Neural cell (in vitro differentiated cells): ENCODE data around the gene HOXD1. TPM values are rescaled to one million over a fixed set of nuclear protein-coding genes. Genes with fewer than 3 reads are reported as not detected.

Experiments used
- H2AFZ ChIP-seq: fragments of 200-600, 300-800 bp; sonication (generic), shearing (Covaris generic); 2 replicates; pipeline ENCODE4 v1.6.0; 2014; ENCODE audit warnings: low read depth, mild to moderate bottlenecking, antibody characterized with exemption, low read length, moderate library complexity
- H3F3A ChIP-seq: fragments of 200-600 bp; shearing (Covaris generic); 2 replicates; pipeline ENCODE4 v1.6.1; 2016; ENCODE audit warnings: mild to moderate bottlenecking, moderate library complexity, mixed read lengths, antibody characterized with exemption, low read length; ENCODE audit not compliant: insufficient read depth, poor library complexity, severe bottlenecking
- H3K27ac ChIP-seq: fragments of 200-600, 300-800 bp; sonication (generic), shearing (Covaris generic); 2 replicates; pipeline ENCODE4 v1.5.1; 2014; ENCODE audit warnings: mild to moderate bottlenecking, low read length, moderate library complexity
- H3K27me3 ChIP-seq: fragments of 300-800, 200-600 bp; sonication (generic), shearing (Covaris generic); 2 replicates; pipeline ENCODE4 v1.6.0; 2014; ENCODE audit warnings: mild to moderate bottlenecking, low read depth, low read length, moderate library complexity; ENCODE audit not compliant: insufficient read depth
- H3K36me3 ChIP-seq: fragments of 300-800, 200-600 bp; sonication (generic), shearing (Covaris generic); 2 replicates; pipeline ENCODE4 v1.5.1; 2014; ENCODE audit warnings: mild to moderate bottlenecking, antibody characterized with exemption, low read length, moderate library complexity; ENCODE audit not compliant: insufficient read depth
- H3K4me2 ChIP-seq: fragments of 300-800, 200-600 bp; sonication (generic), shearing (Covaris generic); 2 replicates; pipeline ENCODE4 v1.6.0; 2014; ENCODE audit warnings: mild to moderate bottlenecking, low read length
- H3K4me3 ChIP-seq: fragments of 300-800, 200-600 bp; sonication (generic), shearing (Covaris generic); 2 replicates; pipeline ENCODE4 v1.5.1; 2014; ENCODE audit warnings: mild to moderate bottlenecking, low read length, moderate library complexity
- H3K79me2 ChIP-seq: fragments of 200-600 bp; shearing (Covaris generic); replicated peaks from 2 replicates; pipeline ENCODE4 v1.6.0; 2014; ENCODE audit warnings: mild to moderate bottlenecking, low read length, moderate library complexity; ENCODE audit not compliant: insufficient read depth
- H3K9ac ChIP-seq: fragments of 300-800, 200-600 bp; sonication (generic), shearing (Covaris generic); 2 replicates; pipeline ENCODE4 v1.6.1; 2016; ENCODE audit warnings: mild to moderate bottlenecking, low read length, mixed read lengths
- H3K9me2 ChIP-seq: fragments of 200-600 bp; shearing (Covaris generic); 2 replicates; pipeline ENCODE4 v1.6.1; 2016; ENCODE audit warnings: mild to moderate bottlenecking, low read length, mixed read lengths; ENCODE audit not compliant: insufficient read depth
- H3K9me3 ChIP-seq: fragments of 200-600, 300-800 bp; sonication (generic), shearing (Covaris generic); 2 replicates; pipeline ENCODE4 v1.6.1; 2016; ENCODE audit warnings: mild to moderate bottlenecking, mixed run types, low read length, moderate library complexity, mixed read lengths
- H4K20me1 ChIP-seq: fragments of 200-600 bp; shearing (Covaris generic); 2 replicates; pipeline ENCODE4 v1.6.1; 2016; ENCODE audit warnings: mild to moderate bottlenecking, mixed run types; ENCODE audit not compliant: insufficient read depth
- CTCF ChIP-seq: fragments of 450-650 bp; IDR thresholded peaks from 2 replicates; pipeline ENCODE4 v1.5.1; 2014; ENCODE audit warnings: antibody characterized with exemption, mild to moderate bottlenecking, moderate library complexity; ENCODE audit not compliant: poor library complexity, severe bottlenecking
- EP300 ChIP-seq: fragments of 450-650 bp; conservative IDR thresholded peaks from 2 replicates; pipeline ENCODE4 v1.6.1; 2014; ENCODE audit warnings: antibody characterized with exemption, mild to moderate bottlenecking, moderate library complexity; ENCODE audit not compliant: poor library complexity, severe bottlenecking
- EZH2 ChIP-seq: fragments of 200-600, 300-800 bp; shearing (Covaris generic), sonication (generic); IDR thresholded peaks from 2 replicates; pipeline ENCODE4 v1.6.1; 2014; ENCODE audit warnings: antibody characterized with exemption, low read length, borderline replicate concordance, mild to moderate bottlenecking; ENCODE audit not compliant: insufficient read depth, poor library complexity, severe bottlenecking
- MXI1 ChIP-seq: fragments of 450-650 bp; conservative IDR thresholded peaks from 2 replicates; pipeline ENCODE4 v1.6.1; 2014; ENCODE audit warnings: antibody characterized with exemption, mild to moderate bottlenecking; ENCODE audit not compliant: poor library complexity, severe bottlenecking
- POLR2AphosphoS5 ChIP-seq: IDR thresholded peaks from 2 replicates; pipeline ENCODE4 v1.6.1; 2012
- RAD21 ChIP-seq: fragments of 450-650 bp; conservative IDR thresholded peaks from 2 replicates; pipeline ENCODE4 v1.6.1; 2014; ENCODE audit warnings: antibody characterized with exemption, mild to moderate bottlenecking, moderate library complexity
- REST ChIP-seq: IDR thresholded peaks from 2 replicates; pipeline ENCODE4 v1.6.1; 2012; ENCODE audit warnings: borderline replicate concordance
- SMC3 ChIP-seq: fragments of 450-650 bp; conservative IDR thresholded peaks from 2 replicates; pipeline ENCODE4 v1.6.1; 2014; ENCODE audit warnings: antibody characterized with exemption, mild to moderate bottlenecking, moderate library complexity; ENCODE audit not compliant: poor library complexity
- TAF1 ChIP-seq: IDR thresholded peaks from 2 replicates; pipeline ENCODE4 v1.6.1; 2012; ENCODE audit warnings: low read depth
- polyA plus RNA-seq: library from polyadenylated mRNA; depleted of rRNA; stranded (reverse); fragments of >200 nt; gene quantifications from 2 replicates; pipeline ENCODE4 v1.2.3, GENCODE V29; 2014

Gene HOXD1
- polyA plus RNA-seq, 1 donor from 2014 or later, result not detected

GRCh38 chr2:176200971-176201370 is 12.5 kb downstream of the HOXD1 start:
- TF ChIP-seq POLR2AphosphoS5 (no peak), MXI1 (no peak)
- Histone ChIP-seq H3K9me2 (no peaks in the 10 kb centered on the region), H3K9ac (no peak overlapping the region), H3K27ac (no peak overlapping the region), H3K27me3 (peaks cover 16% of the 10 kb centered on the region), H3K79me2 (no peaks in the 10 kb centered on the region), H3K36me3 (no peaks in the 10 kb centered on the region), H2AFZ (no peak overlapping the region), H3K4me3 (no peak overlapping the region), H3K4me2 (no peak overlapping the region), H4K20me1 (no peaks in the 10 kb centered on the region), H3F3A (no peaks in the 10 kb centered on the region), H3K9me3 (no peaks in the 10 kb centered on the region)

GRCh38 chr2:176202491-176202890 is 14.0 kb downstream of the HOXD1 start:
- Histone ChIP-seq H3K27me3 (peaks cover 4% of the 10 kb centered on the region), H4K20me1 (no peaks in the 10 kb centered on the region), H3K9me3 (no peaks in the 10 kb centered on the region), H3K9me2 (no peaks in the 10 kb centered on the region), H2AFZ (no peak overlapping the region), H3F3A (no peaks in the 10 kb centered on the region), H3K4me3 (no peak overlapping the region), H3K9ac (no peak overlapping the region), H3K79me2 (no peaks in the 10 kb centered on the region), H3K27ac (no peak overlapping the region), H3K36me3 (no peaks in the 10 kb centered on the region), H3K4me2 (no peak overlapping the region)
- TF ChIP-seq RAD21, result no peak
- TF ChIP-seq MXI1, result no peak
- TF ChIP-seq SMC3, result no peak
- TF ChIP-seq CTCF, result no peak
- TF ChIP-seq EP300, result no peak
- TF ChIP-seq POLR2AphosphoS5, result no peak

GRCh38 chr2:176205126-176205525 is 16.7 kb downstream of the HOXD1 start:
- no peak overlapping the region for H3K4me3 ChIP-seq
- no peaks in the 10 kb centered on the region for H3K79me2 ChIP-seq
- no peaks in the 10 kb centered on the region for H4K20me1 ChIP-seq
- H2AFZ ChIP-seq, result no peak overlapping the region
- TF ChIP-seq EP300 (no peak), POLR2AphosphoS5 (no peak), EZH2 (no peak)
- H3K9me2 ChIP-seq, result no peaks in the 10 kb centered on the region
- H3K27me3 ChIP-seq, result no peaks in the 10 kb centered on the region
- H3K9ac ChIP-seq, result no peak overlapping the region
- no peaks in the 10 kb centered on the region for H3K9me3 ChIP-seq
- no peak overlapping the region for H3K4me2 ChIP-seq
- no peak overlapping the region for H3K27ac ChIP-seq
- H3F3A ChIP-seq, result no peaks in the 10 kb centered on the region
- no peaks in the 10 kb centered on the region for H3K36me3 ChIP-seq

GRCh38 chr2:176206136-176206535 is 17.7 kb downstream of the HOXD1 start:
- no peaks in the 10 kb centered on the region for H3K27me3 ChIP-seq
- no peak overlapping the region for H2AFZ ChIP-seq

More at GRCh38 chr2:176206136-176206535, 17.7 kb downstream of the HOXD1 start:
- H3K79me2 ChIP-seq, result no peaks in the 10 kb centered on the region
- no peaks in the 10 kb centered on the region for H3F3A ChIP-seq
- H3K9me3 ChIP-seq, result no peaks in the 10 kb centered on the region
- no peaks in the 10 kb centered on the region for H3K9me2 ChIP-seq
- H3K4me3 ChIP-seq, result no peak overlapping the region
- H4K20me1 ChIP-seq, result no peaks in the 10 kb centered on the region
- TF ChIP-seq CTCF (no peak), EZH2 (no peak), EP300 (no peak), SMC3 (no peak), POLR2AphosphoS5 (no peak), RAD21 (no peak), MXI1 (no peak), TAF1 (no peak), REST (no peak)
- no peaks in the 10 kb centered on the region for H3K36me3 ChIP-seq
- H3K4me2 ChIP-seq, result no peak overlapping the region
- H3K27ac ChIP-seq, result no peak overlapping the region
- no peak overlapping the region for H3K9ac ChIP-seq
